Activated T-cell treated with anti-CD3 and anti-CD28 coated beads, Interleukin-2, amount 50 U/mL, for 48 hours (primary cell): ENCODE results near the gene LDLRAP1.

Source experiments
- DNase-seq, 2 experiments: peaks; one replicate each; pipeline ENCODE4 v3.0.0-alpha.2; 2020

Gene LDLRAP1

DNA sequence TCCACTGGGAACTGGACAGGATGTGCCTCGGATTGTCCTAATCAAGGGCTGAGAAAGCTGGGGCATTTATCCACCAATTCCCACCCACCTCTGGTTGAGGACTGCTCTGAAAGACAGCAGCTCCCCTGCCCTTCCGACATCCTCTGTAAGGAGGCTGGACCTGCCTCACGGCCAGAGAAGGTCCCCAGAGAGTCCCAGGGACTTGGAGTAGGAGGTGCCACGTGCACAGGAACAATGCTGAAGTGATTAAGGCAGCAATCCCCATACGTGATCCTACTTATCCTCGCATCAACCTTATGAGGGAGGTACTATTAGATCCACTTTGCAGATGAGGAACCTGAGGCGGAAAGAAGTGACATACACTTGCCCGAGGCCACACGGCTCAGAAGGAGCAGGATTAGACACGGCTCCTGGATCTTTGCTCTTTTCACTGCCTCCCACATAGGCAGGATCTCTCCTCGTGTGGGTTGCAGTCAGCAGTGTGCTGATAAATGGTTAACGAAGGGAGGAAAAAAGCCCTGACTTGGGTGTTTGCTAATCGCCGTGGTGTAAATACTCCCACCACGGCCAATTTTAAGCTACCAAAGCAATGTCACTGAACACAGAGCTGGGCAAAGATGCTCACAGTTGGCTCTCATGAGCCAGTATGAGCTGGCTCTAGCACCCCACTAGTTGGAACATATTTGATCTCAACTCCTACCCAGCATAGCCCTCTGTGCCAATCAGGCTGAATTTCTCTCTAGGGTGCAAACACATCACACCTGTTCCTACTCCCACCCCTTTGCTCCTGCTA lies 18.6 kb upstream of the LDLRAP1 start:
- no peak for DNase-seq

- no peak for DNase-seq
Measured at GRCh38 chr1:25525361-25525688, 18.1 kb upstream of the LDLRAP1 start.

- DNase-seq = no peak
Measured at GRCh38 chr1:25526753-25527152, 16.7 kb upstream of the LDLRAP1 start.

DNA sequence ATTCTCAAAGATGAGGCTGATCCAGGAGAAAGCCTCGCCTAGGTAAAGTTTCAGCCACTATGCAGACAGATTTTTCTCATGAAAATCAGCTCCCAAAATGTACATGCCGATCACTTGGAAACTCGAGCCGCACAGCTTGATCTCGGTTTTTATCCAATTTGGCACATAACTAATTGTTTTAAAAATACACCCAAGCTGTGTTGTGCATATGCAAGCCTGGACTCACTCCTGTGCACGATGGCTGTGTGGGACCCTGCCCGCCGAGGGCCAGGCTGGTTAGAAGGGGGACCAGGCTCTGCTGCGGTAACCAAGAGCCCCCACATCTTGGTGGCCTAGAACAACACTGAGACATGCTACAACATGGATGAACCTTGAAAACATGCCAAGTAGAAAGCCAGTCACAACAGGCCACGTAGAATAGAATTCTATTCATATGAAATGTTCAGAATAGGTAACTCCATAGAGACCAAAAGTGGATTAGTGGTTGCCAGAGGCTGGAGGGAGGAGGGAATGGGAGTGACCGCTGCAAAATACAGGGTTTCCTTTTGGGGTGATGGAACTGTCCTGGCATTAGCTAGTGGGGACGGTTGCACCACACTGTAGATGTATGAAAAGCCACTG lies 16.1 kb upstream of the LDLRAP1 start:
- DNase-seq = no peak

- no peak for DNase-seq
Measured at GRCh38 chr1:25527946-25528595, 15.3 kb upstream of the LDLRAP1 start.

DNA sequence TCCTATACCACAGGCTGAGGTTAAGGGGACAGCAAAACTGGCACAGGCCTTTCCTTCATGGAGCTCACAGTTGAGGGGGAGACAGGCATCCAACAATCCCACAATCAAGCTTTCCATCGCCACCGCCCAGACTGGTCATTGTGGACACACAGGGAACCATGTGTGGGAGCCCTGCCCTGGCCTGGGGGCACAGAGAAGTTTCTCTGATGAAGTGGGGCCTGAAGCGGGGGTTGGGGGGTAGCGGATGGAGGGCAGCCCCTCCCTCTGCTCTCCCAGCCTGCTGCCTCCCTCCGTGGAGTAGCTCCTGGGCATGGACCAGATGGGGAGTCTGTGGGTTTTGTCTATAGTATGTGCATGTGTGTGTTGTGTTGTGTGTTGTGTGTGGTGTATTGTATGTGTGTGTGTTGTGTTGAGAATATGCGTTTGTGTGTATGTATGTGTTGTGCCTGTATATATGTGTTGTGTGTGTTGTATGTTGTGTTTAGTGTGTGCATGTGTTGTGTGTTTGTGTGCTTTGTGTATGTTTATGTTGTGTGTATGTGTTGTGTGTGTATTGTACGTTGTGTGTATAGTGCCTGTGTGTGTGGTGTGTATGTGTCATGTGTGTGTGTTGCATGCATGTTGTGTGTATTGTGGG lies 14.4 kb upstream of the LDLRAP1 start:
- no peak for DNase-seq

DNA sequence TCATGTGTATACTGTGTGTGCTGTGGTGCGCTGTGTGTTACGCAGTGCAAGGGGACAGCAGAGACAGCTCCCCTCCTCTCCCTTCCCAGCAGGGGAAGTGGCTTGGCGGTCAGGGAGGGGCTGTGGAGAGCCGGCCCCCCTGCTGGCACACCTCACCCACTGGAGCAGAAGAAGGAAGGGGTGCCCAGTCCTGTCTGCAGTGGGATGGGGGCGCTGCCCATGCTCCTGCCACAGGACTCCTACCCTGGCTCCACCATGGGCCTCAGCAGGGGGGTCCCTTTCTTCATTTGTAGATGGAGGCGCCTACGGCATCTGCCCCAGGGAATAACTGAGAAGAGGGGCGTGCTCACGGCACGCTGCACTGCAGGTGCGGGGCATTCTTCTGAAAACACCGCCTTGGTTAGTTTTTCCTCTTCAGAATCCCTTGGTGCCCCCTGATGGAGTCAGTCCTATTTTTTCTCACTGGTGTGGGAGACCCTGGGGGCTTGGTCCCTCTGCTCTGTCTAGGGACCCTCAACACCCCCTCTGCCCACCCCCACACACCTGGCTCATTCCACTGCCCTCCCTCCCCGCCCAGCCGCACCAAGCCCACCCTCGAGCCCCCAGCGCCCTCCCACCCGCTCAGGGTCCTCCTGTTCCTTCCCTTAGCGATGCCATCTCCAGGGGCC lies 13.8 kb upstream of the LDLRAP1 start:
- DNase-seq = no peak

GRCh38 chr1:25530186-25531081 lies 13.0 kb upstream of the LDLRAP1 start:
- no peak for DNase-seq

DNA sequence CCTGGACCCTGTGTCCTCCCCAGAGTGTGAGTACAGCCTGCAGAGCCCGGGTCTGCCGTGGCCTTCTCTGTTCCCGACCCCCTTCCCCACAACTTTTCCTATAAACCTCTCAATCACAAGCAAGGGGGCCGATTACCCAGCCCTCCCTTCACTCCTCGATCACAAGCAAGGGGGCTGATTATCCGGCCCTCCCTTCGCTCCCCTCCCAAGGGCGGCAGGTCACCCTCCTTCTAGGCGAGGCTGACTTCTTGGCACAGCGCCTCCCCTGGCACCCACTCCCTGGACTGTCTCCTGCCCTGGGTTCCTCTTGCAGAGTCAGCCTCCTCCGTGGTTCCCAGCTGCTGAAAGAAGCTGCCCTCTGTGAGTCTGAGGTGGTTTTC lies 12.3 kb upstream of the LDLRAP1 start:
- no peak for DNase-seq

GRCh38 chr1:25532970-25533369 lies 10.4 kb upstream of the LDLRAP1 start:
- DNase-seq = no peak

DNA sequence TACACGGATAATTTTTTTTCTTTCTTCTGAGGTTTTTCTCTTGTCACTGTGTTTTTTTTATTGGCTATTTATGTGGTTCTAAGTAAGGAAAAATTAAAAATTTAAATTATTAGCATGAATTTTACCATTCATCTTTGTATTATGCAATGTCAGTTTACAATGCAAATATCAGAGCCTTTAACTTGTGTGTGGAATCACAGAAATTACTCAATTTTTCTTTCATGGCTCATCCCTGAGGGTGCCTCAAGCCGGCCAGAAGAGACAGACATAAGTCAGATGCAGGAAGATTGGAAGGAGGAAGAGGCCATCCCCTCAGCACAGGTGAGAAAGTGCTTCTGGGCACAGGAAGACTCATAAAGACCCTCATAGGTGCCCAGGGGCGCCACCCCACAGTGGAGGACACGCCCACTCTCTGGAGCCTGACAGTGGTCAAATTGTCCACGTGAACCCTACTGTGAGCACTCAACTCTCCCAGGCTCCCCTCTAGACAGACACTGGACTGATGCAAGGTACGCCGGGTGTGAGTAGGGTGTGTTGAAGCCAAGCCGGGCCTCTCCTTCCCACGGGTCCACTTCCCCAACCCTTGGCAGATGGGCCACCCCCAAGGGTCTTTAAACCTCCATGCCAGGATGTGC lies 9.5 kb upstream of the LDLRAP1 start:
- DNase-seq = no peak

DNA sequence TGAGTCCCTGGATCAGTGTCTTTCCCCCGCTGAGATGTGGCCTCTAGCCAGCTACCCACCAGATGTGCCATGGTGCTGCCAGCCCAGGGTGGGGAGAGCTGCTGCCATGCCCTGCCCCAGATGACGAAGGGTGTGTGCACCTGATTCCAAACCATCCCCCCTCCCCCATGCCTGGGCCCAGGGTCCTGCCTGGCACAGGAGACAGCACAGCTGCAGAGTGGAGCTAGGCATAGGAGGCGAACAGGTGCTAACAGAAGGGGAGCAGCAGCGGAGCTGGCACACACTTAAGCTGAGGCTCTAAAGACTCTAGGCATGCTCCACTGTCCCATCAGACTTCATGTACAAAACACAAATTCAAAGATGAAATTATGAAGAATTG lies 9.0 kb upstream of the LDLRAP1 start:
- DNase-seq = no peak

DNA sequence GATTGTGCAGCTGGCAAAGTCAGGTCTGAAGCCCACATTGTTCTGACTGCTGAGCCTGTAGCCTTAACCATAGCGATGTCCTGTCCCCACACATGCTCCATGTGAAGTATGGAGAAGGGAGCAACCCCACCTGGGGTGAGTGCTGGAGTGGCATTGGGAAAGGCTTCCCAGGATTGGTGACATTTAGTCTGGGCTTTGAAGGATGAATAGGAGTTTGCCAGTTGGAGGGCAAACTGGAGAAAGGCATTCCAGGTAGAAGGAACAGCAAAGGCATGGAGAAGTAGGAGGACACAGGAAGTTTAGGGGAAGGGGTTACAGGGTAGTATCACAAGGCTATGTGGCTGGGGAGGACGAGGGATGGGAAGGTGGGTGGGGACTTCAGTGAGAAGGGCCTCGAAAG lies 7.3 kb upstream of the LDLRAP1 start:
- no peak for DNase-seq

GRCh38 chr1:25537153-25537831 lies 6.1 kb upstream of the LDLRAP1 start:
- no peak for DNase-seq

DNA sequence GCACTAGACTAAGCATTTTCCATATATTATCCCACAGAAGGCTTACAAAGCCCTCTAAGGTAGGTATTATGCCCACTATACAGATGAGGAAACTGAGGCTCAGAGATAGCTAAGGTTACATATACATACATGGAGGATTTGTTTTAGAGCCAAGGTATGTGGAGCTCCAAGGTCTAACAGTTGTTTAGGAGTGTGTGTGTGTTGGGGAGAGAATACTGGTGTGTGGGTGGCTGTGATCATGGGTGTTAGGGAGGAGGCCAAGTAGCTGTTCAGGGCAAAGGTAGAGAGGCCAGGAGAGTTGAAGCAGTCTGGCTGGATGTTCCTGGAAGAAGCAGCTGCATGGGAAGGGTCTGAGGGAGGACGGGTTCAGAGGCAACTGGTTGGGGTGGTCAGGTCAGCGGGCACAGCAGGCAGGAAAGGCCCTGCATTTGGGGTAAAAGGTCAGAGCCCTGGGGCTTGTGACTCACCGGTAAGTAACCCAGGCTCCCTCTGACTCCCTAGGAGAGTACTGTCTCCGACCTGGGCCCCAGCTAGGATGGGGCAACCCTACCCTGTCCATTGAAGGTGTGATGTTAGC lies 5.1 kb upstream of the LDLRAP1 start:
- DNase-seq = no peak

DNA sequence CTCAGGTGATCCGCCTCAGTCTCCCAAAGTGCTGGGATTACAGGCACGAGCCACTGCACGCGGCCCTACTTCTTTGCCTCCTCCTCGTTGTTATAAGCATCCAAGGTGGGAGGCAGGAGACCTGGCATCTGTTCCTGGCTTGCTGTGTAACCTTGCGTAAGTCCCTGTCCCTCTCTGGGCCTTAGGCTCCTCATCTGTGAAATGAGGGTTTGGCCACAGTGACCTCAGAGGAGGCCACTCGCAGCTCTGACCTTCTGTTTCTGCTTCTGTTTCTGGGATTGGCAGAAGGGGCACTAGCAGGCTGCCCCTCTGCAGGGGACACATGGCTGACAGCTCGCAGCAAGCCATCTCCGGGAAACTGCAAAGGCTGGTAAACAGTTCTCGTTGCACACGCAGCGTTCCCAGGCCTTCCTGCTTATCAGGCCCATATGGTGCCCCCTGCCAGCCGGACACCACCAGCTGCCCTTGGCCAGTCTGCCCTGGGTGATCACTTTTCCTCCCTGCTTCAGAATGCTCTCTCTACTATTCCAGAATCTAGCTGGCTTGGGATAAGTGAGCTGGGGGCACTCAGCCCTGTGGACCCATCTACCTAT lies 2.6 kb upstream of the LDLRAP1 start:
- DNase-seq = no peak

- no peak for DNase-seq
Measured at GRCh38 chr1:25541425-25541824, 2.0 kb upstream of the LDLRAP1 start.

- no peak for DNase-seq
Measured at GRCh38 chr1:25541889-25542658, 1.3 kb upstream of the LDLRAP1 start.

- DNase-seq = no peak
Measured at GRCh38 chr1:25543005-25543424, 391 bp upstream of the LDLRAP1 start.
